Fibroblast of villous mesenchyme (primary cell): Measurements from ENCODE around the gene KIRREL3. TPM values are rescaled to one million over a fixed set of nuclear protein-coding genes. Genes with fewer than 3 reads are reported as not detected.

Experiments
- DNase-seq: peaks from one replicate; pipeline ENCODE4 v3.0.0-alpha.2; 2010; ENCODE audit warnings: low read depth
- H3K4me3 ChIP-seq: 2 replicates; pipeline ENCODE4 v1.5.1; 2011; ENCODE audit warnings: low read depth, mild to moderate bottlenecking, low read length
- total RNA-seq: library from RNA; depleted of rRNA; stranded (reverse); fragments of >200 nt; gene quantifications from 2 replicates; pipeline ENCODE4 v1.2.3, GENCODE V29; 2012
- TF ChIP-seq, protein P1 (sequence below): IDR thresholded peaks from 2 replicates; pipeline ENCODE4 v1.5.1; 2012; ENCODE audit warnings: low read depth, mild to moderate bottlenecking, low read length; ENCODE audit not compliant: insufficient read depth

KIRREL3 gene
- total RNA-seq, 1 donor: 9.9 TPM

DNA sequence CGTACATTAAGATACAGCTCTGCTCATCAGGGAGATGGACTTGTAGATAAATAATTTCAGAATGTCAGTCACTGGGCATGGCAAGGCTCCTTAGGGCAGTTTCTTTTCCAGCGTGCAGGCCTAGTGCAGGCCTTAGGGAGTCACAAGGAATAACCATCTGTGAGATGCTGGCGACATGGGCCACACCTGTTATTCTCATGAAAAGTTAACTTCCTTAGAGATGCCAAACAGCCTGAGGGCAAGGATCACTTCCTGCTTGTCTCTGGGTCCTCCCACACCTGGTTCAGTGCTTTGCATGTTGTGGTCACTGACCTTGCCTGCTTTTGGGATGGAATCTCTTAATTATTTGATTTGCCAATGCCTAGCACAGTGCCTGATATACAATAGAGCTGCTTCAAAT is 574.5 kb downstream of the KIRREL3 start:
- no peak overlapping the region for H3K4me3 ChIP-seq
- TF ChIP-seq, protein P1, sequence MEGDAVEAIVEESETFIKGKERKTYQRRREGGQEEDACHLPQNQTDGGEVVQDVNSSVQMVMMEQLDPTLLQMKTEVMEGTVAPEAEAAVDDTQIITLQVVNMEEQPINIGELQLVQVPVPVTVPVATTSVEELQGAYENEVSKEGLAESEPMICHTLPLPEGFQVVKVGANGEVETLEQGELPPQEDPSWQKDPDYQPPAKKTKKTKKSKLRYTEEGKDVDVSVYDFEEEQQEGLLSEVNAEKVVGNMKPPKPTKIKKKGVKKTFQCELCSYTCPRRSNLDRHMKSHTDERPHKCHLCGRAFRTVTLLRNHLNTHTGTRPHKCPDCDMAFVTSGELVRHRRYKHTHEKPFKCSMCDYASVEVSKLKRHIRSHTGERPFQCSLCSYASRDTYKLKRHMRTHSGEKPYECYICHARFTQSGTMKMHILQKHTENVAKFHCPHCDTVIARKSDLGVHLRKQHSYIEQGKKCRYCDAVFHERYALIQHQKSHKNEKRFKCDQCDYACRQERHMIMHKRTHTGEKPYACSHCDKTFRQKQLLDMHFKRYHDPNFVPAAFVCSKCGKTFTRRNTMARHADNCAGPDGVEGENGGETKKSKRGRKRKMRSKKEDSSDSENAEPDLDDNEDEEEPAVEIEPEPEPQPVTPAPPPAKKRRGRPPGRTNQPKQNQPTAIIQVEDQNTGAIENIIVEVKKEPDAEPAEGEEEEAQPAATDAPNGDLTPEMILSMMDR: no peak
- no peak for DNase-seq

DNA sequence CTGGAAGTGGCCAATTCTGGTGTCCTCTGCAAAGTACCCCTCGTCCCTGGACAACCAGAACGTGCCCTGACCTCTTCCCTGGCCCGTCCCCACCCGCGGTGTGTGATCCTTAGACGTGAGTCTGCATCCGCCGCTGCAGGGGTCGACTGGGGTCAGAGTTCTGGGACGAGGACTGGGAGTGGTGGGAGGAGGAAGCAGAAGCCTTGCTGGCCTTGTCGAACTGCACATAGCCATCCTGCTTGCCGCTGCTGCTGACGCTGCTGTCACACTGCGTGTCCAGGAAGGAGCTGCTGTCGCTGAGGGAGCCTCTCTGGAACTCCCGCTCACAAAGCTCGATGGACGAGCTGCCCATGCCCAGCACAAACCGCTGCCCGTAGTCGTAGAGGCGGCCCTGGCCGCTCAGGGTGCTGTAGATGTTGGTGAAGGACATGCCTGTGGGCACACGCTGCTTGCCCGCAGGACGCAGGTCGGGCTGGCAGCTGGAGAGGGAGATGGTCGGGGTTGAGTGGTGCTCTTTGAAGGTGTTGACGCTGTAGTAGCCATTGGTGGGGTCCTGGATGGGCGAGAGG is 576.0 kb downstream of the KIRREL3 start:
- no peak for DNase-seq
- TF ChIP-seq, protein P1: no peak
- no peak overlapping the region for H3K4me3 ChIP-seq

DNA sequence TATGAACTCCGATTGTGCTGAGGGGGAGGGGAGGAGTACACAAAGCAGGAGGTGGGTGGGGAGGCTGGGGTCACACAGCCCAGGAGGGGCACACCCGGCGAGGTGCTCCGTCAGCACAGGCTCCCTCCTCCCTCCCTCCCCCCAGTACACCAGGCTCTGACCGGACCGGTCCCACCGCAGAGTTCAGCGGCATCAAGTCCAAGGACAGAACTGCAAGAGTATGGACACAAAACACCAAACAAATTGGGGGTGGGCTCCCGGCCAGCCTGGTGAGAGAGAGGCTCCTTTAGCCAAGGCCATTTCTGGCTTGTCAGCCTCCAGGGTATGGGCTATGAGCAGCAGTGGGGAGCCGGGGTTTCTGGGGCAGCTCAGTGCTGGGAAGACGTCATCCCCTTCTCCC is 576.8 kb downstream of the KIRREL3 start:
- H3K4me3 ChIP-seq: no peak overlapping the region
- no peak for DNase-seq
- TF ChIP-seq, protein P1: no peak

DNA sequence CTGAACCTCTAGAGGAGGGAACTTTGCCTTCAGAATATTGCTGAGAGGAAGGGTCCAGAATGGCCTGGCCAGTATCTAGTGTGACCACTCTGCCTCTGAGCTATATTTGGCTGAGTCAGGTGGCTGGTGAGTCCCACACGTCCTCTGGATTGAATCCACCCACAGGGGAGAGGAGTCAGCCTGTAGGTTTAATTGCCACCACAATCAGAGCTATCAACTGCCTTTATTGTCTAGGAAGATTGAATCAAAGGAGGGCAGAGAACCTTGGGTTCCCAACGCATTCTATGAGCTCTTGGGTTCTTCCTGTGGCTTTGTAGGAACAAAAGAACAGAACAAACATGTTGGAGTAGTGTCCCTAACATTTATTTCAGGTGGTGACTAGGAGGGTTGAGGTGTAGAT is 577.4 kb downstream of the KIRREL3 start:
- TF ChIP-seq, protein P1: no peak
- H3K4me3 ChIP-seq: no peak overlapping the region
- no peak for DNase-seq

DNA sequence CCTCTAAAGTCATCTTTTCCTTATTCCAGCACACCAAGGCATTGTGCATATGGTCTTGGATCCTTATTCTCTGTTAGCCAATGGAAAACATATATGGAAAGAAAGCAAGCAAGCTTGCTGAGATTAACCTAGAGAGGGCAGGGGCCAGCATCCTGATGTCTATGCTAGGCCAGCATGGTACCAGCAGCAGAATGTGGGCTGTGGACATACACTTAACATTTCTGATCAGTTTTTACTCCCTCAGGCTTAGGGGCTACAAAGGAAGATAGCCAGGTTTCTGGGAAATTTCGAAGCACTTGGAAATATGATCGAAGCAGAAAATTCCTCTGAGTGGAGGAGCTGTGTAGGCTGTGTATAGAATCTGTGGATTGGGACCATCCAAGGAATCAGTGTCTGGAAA is 578.1 kb downstream of the KIRREL3 start:
- H3K4me3 ChIP-seq: no peak overlapping the region
- TF ChIP-seq, protein P1: no peak
- no peak for DNase-seq

DNA sequence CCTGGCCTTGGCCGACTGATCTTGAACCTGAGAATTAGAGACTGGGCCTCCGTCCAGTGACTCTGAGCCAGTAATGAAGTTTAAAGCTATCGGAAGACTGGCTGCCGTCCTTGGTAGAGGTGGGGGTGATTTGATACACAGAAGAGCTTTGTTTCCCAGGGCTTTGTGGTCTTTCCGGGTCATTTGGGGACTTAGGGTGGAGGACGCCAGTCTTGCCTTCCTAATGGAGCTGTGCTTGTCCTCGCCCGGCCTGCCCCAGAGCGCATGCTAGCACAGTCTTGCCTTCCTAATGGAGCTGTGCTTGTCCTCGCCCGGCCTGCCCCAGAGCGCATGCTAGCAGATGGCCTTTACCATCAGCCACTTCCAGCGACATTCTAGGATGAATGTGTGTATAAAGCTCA is 579.3 kb downstream of the KIRREL3 start:
- H3K4me3 ChIP-seq: no peak overlapping the region
- TF ChIP-seq, protein P1: no peak
- no peak for DNase-seq

DNA sequence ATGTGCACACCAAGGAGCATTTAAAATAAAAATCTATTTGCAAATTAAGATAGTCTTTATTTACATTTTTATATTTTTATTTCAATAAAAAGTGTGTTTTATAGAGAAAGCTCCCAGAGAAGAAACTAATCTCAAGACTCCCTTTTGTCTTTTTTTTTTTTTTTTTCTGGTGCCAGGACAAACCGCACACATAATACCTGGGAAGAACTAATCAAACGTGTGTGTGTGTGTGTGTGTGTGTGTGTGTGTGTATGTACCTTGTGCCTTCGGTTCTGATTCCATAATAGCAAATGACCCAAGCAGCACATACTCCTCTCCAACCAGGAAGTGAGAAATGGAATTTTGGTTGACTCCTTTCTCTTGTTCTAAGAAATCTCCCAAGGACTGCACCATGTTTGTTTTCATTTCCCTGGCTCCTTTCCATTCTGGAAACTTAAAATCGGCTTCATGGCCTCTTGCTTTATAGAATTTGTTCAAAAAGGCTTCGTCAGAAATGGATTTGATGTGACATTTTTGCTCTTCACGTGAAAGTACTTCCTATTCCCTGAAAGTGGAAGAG is 579.8 kb downstream of the KIRREL3 start:
- TF ChIP-seq, protein P1: no peak
- no peak for DNase-seq
- no peak overlapping the region for H3K4me3 ChIP-seq
